ENCODE measurements around the gene DSCAM.

DNA sequence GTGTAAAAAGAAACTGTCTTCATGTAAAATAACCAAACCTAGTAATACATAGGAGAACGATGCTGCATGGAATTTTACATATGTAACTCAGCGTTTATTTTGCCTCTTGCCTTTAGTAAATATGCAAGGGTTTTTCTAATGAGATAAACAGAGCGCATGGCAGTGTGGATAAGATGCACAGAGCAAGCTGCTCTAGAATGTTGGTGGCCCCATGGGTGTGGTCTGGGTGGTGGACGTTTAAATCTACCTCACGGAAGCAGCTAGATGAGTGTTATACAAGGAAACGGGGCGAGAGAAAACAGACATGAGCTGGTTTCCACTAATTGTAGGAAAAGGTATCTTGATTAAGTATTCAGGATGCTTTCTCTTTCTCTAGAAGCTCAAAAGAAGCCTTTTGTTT, 205.9 kb downstream of the DSCAM start:
- TF ChIP-seq POLR2A (IDR thresholded peaks at IDR 0.05): no peak
- TF ChIP-seq, protein P1, sequence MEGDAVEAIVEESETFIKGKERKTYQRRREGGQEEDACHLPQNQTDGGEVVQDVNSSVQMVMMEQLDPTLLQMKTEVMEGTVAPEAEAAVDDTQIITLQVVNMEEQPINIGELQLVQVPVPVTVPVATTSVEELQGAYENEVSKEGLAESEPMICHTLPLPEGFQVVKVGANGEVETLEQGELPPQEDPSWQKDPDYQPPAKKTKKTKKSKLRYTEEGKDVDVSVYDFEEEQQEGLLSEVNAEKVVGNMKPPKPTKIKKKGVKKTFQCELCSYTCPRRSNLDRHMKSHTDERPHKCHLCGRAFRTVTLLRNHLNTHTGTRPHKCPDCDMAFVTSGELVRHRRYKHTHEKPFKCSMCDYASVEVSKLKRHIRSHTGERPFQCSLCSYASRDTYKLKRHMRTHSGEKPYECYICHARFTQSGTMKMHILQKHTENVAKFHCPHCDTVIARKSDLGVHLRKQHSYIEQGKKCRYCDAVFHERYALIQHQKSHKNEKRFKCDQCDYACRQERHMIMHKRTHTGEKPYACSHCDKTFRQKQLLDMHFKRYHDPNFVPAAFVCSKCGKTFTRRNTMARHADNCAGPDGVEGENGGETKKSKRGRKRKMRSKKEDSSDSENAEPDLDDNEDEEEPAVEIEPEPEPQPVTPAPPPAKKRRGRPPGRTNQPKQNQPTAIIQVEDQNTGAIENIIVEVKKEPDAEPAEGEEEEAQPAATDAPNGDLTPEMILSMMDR (IDR thresholded peaks at IDR 0.05): no peak

All from uterus (tissue), 2 donors.